ENCODE results near the gene MUC20.
"Not testable (repeated sequence)": the region's sequence is repeated elsewhere in the genome, so short reads cannot be mapped to it uniquely, and the experiment has no call there.

The MUC20 gene

GRCh38 chr3:195692781-195693427 lies 27.9 kb upstream of the MUC20 start:
- no peak for DNase-seq (ENCODE audit: low read depth in 2 of 2)

DNA sequence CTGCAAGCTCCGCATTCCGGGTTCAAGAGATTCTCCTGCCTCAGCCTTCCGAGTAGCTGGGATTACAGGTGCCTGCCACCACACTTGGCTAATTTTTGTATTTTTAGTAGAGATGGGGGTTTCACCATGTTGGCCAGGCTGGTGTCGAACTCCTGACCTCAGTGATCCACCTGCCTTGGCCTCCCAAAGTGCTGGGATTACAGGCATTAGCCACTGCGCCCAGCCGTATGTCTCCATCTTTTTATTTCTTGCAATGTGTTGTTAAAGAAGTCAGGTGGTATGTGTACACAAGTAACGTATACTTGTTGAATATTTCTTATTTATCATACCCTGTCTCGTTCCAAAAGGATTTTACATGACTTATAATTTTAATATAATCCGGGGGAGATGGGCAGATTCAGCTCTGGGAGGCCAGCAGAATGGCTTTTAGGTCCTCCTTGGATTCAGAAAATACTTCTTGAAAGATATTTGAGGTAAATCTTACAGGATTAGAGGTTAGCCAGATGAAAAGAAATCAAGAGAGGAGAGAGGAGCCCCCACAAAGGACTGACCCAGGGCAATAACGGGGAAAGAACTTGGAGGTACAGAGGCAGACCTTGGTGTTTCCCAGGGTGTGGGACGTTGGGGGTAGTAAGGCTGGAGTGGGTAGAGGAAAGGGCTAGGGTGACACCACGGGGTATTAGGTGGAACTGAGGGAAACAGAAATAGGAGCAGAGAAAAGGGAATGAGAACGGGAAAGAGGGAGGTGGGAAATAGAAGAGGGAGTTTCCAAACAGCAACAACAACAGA lies 27.2 kb upstream of the MUC20 start:
- no peak for DNase-seq (ENCODE audit: low read depth in 2 of 2)

GRCh38 chr3:195694217-195695076 lies 26.3 kb upstream of the MUC20 start:
- not testable (repeated sequence) for DNase-seq (ENCODE audit: low read depth in 2 of 2)

- no peak for DNase-seq (ENCODE audit: low read depth in 2 of 2)
Observed at GRCh38 chr3:195696632-195697278, 24.0 kb upstream of the MUC20 start.

GRCh38 chr3:195697582-195698324 lies 23.0 kb upstream of the MUC20 start:
- DNase-seq (ENCODE audit: low read depth in 2 of 2): no peak

- DNase-seq (ENCODE audit: low read depth in 2 of 2): no peak
Observed at GRCh38 chr3:195698325-195698646, 22.5 kb upstream of the MUC20 start.

DNA sequence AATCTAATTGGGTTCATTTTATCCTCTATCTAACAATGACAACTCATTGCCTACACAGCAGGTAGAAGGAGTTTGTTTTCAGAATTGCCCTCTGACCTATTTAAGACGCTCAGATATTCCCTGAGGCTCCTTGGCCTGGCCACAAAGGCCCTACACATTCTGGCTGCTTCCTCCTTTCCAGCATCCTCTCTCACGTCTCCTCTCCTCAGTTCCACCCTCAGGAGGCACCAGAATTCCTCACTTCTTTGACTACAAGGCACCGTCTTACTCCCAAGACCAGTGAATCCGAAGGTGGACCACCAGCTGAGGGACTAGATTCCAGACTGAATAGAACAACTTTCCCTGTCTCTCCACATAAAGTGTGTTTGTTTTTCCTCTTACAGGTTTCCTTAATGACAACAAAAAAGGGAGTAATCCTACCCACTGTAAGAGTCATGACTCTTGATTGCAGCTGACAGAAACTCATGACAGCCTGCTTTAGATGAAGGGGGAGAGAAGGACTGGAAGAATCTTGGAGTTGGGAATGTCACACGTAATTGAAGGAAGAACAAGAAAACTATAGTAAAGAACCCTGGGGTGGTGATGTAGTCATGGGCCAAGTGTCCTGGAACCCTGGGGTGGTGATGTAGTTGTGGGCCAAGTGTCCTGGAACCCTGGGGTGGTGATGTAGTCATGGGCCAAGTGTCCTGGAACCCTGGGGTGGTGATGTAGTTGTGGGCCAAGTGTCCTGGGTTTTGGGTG lies 22.0 kb upstream of the MUC20 start:
- DNase-seq (ENCODE audit: low read depth in 2 of 2): no peak

- no peak for DNase-seq (ENCODE audit: low read depth in 2 of 2)
Observed at GRCh38 chr3:195699388-195699771, 21.4 kb upstream of the MUC20 start.

DNA sequence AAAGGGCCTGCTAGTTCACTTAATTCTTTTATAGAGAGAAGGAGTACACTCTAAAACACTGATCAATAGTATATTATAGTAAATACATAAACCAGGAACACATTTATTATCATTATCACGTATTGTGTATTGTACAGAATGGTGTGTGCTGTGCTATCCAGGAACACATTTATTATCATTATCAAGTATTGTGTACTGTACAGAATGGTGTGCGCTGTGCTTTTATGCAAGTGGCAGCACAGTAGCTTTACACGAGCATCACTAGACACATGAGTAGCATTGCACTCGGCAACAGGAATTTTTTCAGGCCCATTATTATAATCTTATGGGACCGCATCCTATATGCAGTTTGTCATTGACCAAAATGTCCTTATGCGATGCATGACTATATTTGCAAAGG lies 20.9 kb upstream of the MUC20 start:
- no peak for DNase-seq (ENCODE audit: low read depth in 2 of 2)

- no peak for DNase-seq (ENCODE audit: low read depth in 2 of 2)
Observed at GRCh38 chr3:195700319-195700718, 20.5 kb upstream of the MUC20 start.

- DNase-seq (ENCODE audit: low read depth in 2 of 2): no peak
Observed at GRCh38 chr3:195701042-195701915, 19.5 kb upstream of the MUC20 start.

- DNase-seq (ENCODE audit: low read depth in 2 of 2): no peak
Observed at GRCh38 chr3:195703776-195704175, 17.0 kb upstream of the MUC20 start.

DNA sequence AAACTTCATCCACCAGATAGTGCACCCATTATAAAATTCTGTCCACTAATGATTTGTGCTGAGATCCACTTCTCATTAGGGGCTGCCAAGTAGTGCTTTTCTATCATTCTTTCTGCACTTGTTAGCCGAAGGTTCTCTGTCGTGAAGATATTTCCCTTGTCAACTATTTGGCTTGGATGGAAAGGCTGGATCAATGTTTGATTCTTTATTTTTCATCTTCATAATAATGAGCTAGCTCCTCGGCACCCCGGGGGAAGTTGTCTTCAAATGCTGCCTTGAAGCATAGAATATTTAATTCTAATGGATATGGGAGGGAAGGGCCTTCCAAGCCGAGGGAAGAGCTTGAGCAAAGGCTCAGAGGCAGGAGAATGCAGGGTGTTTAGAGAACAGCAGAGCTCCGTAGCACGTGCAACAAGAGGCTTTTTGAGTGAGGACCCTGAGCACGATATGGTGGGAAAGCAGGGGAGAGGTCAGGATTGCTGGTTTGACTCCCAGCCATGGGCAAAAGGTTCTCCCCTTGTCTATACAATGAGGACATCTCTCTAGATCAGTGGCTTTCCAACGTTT lies 16.3 kb upstream of the MUC20 start:
- no peak for DNase-seq (ENCODE audit: low read depth in 2 of 2)

DNA sequence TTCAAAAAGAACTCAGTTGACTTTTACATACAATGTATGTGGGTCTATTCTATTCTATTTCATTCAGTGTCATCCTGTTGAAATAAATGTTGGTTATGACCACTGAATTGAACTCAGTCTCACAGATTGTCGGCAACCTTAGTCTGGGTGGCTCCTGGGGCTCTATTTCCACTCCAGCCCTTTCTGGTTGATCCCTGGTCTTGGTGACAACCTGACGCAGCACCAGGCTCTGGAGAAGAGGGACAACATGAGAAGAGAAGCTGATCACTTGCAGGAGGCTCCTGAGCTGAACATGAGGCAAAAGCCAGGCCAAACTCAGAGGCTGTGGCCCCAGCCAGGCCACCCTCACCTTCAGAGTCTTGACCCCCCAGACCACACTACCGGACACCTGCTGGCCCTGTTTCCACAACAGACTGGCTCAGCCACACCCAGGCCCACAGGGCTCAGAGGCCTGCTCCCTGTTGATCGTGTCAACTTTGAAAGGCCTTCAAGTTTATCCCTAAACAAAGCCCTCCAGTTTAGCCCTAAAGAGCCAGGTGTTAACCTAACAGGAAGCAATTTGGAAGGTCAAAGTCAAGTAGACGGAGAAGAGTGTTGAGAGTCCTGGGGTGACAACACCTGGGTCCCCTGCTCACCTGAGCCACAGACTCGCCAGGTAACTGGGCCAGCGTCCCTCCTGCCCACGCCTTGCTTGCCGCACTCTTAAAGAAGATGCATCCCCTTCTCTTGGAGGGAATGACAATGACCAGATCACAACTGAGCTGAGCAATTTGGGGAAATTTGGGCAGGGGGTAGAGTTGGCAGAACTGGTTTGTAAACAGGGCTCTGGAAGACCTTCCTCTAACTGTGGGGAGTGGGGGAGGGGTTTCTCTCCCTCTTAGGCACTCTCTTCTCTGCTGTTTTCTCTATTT lies 15.4 kb upstream of the MUC20 start:
- DNase-seq (ENCODE audit: low read depth in 2 of 2): no peak

GRCh38 chr3:195708061-195708460 lies 12.7 kb upstream of the MUC20 start:
- DNase-seq (ENCODE audit: low read depth in 2 of 2): no peak

- DNase-seq (ENCODE audit: low read depth in 2 of 2): no peak
Observed at GRCh38 chr3:195708626-195709481, 11.9 kb upstream of the MUC20 start.

DNA sequence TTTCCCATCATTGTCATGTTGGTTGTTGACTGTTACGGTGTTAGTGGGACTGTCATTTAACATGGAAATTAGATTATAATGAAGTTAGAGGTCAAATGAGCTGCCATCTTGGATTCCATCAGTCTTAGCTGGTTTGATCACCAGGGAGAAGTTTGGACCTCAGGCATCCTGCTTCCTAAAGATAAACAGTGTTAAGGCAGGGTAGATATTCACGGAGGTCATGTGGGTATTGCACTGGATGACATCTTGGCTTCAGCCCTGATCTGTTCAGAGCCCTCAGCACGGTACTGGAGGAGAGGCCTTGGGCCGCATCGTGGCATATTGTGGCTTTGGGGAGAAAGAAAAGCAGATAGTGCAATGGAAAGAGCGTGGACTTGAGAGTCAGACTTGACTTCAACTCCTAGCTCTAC lies 11.1 kb upstream of the MUC20 start:
- no peak for DNase-seq (ENCODE audit: low read depth in 2 of 2)
